HK-2 (cell line): Measurements from ENCODE around the gene KMT5C.

Source experiments
- DNase-seq: peaks from one replicate; pipeline ENCODE4 v3.0.0-alpha.2; 2018; ENCODE audit not compliant: unreplicated experiment

The KMT5C gene

GRCh38 chr19:55368701-55369563, 29.3 kb downstream of the KMT5C start:
- peak; percentile 59 for DNase-seq

DNA sequence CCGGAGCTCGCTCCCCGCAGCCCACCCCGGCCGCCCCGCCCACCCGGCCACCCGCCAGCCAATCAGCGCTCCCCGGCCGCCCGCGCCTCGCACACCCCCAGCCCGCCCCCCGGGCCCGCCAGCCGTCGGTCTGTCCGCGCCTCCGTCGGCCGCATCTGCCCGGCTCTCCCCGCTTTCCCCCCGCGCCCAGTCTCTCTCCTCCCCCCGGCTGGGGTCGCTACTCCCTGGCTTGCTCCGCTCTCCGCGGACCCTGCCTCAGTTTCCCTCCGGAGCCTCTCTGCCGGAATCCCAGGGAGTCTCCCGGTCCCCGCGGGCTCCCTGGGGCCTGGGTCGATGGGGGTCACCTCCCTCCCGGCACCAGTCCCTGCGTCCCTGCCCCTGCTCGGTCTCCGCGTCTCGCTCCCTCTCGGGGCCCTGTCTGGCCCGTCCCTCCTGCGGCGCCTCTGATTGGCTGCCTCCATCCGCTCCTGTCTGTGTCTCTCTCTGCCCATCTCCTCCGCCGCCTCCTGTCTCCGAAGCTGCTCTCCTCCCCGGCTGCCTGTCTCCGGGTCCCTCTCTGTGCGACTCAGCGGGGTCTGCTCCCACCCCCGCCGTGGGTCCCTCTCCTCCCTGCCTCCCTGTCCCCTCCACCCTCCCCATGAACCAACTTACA, 30.1 kb downstream of the KMT5C start:
- peak; percentile 83 for DNase-seq

DNA sequence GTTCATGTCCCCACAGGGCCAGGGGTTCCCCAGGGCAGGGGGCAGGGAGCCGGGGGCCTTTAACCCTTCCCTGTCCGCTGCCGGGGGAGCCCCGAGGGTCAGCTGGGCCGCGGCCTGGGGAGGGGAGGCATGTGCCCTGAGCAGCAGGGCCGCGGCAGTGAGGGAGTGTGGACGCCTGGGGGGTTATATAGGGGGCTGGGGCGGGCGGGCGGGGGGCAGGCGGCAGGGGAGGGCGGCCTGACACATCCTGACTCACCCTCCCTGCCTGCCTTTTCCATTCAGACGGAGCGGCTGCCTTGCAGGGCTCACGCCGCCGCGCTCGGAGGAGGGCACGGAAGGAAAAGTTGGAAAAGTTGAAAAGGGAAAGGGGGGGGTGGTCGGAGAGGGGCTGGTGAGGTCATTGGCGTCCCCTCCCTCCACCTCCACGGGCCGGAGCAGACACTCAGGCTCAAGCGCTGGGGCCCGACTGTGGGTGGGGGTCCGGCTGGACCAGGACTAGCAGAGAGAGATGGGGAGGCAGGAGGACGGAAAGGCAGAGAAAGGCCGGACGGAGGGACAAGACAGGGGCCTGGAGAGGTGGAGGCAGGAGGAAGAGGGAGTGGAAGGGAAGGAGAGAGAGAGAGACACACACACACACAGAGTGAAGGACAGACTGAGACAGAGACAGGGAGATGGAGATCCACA, 30.8 kb downstream of the KMT5C start, which contains the start of gene IL11:
Gene IL11 (minus strand): TSS at position 159 of the 684 bp plus-strand sequence. CDS start 153 bp downstream, at position 6.
- peak; percentile 84 for DNase-seq

DNA sequence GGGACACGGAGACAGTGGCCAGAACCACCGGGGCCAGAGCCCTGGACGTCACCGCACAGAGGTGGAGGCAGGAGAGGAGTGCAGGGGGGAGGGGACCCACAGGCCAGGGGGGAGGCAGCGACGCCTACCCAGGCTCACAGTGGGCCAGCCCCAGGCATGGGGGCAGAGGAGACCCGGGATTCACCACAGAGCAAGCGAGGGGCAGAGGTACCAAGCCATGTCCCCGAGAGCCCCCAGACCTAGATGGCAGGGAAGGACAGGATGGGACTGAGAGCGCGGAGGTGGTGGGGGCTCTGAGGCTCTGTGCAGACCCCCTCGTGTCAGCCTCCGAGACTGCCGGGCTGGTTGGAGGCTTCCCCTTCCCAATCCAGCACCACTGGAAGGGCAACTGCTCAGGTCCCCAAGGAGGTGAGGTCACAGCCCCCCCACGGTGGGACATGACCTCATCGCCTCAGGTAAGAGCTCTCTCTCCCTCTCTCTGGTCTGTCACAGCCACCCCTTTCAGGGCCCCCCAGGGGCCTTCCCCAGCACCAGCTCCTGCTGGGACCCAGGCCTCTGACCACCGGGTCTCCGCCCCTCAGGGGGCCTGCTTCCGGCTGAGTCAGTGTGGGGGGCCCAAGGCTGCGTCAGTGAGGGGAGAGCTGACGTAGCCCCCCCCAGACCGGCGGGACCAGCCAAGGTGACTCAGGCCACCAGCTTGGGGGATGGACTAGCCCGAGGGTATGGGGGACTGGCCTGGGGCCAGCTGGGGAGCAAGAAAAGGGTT, 32.8 kb downstream of the KMT5C start:
- DNase-seq, result peak; percentile 88

- peak; percentile 55 for DNase-seq
Measured at GRCh38 chr19:55373306-55373992, 33.8 kb downstream of the KMT5C start.

DNA sequence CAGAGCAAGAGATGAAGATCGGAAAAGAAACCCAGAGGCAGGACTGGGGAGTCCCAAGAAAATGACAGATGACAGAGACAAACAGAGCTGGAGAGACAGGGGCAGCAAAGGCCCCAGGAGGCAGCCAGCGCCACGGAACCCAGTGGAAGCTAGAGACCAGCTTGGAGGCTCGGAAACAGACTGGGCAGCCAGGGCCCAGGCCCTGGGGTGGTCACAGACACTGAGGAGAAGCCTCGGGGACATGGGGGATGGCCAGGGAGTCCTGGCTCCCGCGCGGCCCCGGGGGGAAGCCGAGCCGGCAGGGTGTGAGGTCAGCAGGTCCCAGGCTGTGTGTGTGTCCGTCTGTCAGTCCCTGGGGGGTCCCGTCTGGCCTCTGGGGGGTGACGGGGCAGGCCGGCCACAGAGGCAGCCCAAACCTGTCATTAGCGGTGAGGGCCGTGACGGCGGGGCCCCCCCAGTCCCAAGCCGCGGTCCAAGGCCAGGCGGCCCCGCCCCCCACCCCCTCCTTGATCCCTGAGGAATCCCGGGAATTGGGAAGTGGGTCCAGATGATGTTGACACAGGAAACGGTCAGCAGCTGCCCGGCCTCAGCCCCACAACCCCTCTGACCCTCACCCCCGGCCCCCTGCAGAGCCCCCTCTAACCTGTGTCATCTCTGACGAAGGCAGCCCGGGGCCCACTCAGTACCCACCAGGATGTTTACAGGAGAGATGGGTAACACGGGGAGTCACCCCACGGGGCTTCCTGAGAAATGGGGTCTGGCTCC, 34.5 kb downstream of the KMT5C start:
- peak; percentile 84 for DNase-seq

- no peak for DNase-seq
Measured at GRCh38 chr19:55376241-55376933, 36.7 kb downstream of the KMT5C start, which contains the start of gene TMEM190. TMEM190 (plus strand) TSS chr19:55376826; CDS start chr19:55376854, 28 bp downstream.

DNA sequence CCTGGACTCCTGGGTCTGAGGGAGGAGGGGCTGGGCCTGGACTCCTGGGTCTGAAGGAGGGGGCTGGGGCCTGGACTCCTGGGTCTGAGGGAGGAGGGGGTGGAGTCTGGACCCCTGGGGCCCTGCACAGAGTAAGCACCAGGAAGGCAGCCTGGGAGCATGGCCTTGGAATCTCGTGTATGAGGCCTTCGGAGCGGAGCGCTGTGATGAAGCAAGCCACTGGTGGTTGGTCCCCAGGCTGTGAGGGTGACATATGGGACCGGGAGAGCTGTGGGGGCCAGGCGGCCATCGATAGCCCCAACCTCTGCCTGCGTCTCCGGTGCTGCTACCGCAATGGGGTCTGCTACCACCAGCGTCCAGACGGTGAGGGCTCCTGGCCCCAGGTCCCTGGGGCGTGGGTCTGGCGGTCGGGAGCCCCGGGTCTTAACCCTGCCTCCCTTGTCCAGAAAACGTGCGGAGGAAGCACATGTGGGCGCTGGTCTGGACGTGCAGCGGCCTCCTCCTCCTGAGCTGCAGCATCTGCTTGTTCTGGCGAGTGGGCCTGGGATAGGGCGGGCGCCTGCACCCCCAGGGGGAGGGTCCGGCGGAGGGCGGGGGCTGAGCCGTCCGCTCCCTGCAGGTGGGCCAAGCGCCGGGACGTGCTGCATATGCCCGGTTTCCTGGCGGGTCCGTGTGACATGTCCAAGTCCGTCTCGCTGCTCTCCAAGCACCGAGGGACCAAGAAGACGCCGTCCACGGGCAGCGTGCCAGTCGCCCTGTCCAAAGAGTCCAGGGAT, 37.9 kb downstream of the KMT5C start:
- no peak for DNase-seq

DNA sequence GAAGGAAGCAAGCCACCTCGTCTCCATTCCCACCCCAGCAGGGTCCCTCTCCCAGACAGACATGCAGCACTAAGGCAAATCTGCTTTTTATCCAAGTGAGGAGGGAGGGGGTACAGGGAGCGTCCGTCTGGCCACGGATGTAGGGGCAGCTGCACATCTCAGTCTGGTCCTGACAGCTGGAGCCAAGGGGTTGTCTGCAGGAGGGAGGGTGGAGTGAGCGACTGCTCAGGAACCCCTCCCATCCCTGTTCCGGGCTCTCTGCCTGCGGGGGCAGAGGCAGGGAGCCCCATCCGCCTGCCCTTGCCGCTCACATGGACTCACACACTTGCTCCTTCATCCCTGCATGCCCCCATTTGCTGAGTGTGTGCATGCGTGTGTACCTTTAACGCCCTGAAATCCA, 39.5 kb downstream of the KMT5C start:
- no peak for DNase-seq

GRCh38 chr19:55382013-55382412, 42.3 kb downstream of the KMT5C start:
- DNase-seq, result no peak

GRCh38 chr19:55382522-55383054, 42.9 kb downstream of the KMT5C start:
- DNase-seq, result no peak

- DNase-seq, result peak; percentile 78
Measured at GRCh38 chr19:55383279-55384130, 43.8 kb downstream of the KMT5C start.

- peak; percentile 58 for DNase-seq
Measured at GRCh38 chr19:55384131-55384919, 44.6 kb downstream of the KMT5C start, which contains the start of gene TMEM238. TMEM238 (minus strand) TSS chr19:55384292; CDS start chr19:55384259, 33 bp downstream.

DNA sequence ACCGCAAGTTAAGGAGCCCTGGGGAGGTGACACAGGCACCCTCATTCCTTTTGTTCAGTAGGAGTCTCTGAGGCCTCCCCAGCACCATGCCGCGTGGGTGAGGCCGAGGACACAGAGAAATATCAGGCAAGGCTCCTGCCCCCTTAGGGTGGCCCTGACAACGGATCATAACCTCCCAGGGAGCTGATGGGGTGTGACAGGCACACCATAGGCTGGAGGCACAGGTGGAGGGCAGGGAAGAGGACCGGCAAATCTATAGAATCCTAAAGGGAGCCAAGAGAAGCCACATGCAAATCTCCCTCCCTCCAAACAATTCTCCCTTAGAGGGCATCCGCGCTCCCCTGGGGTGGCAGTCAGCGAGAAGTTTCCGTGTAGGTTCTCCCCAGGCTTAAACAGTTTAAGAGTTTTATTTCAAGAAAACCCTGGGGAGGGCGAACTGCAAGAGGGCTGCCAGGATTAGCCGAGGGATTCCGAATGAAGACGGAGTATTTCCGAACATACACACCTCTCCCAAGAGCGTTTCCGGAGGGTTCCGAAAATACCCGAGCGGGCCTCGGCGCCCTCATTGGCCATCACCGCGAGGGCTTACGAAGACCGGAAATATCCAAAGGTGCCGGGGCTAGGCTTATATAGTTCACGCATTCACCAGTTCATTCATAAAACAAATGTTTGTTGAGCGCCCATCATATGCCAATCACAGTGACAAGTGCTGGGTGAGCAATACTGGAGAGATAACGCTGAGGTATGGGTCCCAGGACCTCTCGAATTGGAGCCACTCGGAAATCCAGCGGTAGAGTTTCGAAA, 45.4 kb downstream of the KMT5C start:
- peak; percentile 97 for DNase-seq

DNA sequence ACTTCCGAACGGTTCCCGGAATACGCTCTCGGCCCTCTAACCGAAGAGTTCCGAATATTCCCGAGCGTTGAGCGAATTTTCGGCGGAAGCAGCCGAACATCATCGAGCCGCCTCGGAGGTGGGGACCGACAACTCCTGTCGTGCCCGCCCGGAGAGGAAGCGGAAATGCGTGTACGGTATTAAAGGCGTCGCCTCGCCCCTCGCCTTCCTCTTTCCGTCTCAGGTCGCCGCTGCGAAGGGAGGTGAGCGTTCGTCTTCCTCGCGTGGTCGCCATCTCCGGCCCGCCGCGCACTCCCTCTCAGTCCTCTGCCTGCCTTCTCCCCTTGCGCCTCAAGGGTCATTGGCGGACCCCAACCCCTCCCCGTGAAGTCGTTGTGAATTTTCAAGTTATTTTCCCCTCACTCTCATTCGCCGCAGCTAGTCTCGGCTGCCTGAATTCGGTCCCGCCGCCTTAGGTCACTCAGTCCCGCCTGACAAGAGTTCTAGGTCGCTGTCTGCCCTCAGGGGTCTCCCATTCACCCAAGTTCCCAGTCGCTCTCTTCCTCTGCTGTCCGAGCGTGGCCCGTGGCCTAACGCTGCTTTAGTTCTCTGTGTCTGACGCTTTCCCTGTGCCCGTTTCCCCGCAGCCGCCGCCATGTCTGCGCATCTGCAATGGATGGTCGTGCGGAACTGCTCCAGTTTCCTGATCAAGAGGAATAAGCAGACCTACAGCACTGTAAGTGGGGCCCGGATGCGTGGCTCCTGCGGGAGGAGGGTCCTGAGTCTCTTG, 46.2 kb downstream of the KMT5C start, which contains the start of gene RPL28:
Gene RPL28 (plus strand): TSS at position 209 of the 769 bp plus-strand sequence. CDS start 426 bp downstream, at position 635.
- peak; percentile 100 for DNase-seq
